HG03565 (cell line): ENCODE measurements around the gene RHBDD3.

Source experiments
- ATAC-seq: cut with Tn5 transposase; IDR thresholded peaks from one replicate; pipeline ENCODE4 v1.9.1; 2021; ENCODE audit warnings: mild to moderate bottlenecking, moderate library complexity; ENCODE audit not compliant: unreplicated experiment

The RHBDD3 gene

DNA sequence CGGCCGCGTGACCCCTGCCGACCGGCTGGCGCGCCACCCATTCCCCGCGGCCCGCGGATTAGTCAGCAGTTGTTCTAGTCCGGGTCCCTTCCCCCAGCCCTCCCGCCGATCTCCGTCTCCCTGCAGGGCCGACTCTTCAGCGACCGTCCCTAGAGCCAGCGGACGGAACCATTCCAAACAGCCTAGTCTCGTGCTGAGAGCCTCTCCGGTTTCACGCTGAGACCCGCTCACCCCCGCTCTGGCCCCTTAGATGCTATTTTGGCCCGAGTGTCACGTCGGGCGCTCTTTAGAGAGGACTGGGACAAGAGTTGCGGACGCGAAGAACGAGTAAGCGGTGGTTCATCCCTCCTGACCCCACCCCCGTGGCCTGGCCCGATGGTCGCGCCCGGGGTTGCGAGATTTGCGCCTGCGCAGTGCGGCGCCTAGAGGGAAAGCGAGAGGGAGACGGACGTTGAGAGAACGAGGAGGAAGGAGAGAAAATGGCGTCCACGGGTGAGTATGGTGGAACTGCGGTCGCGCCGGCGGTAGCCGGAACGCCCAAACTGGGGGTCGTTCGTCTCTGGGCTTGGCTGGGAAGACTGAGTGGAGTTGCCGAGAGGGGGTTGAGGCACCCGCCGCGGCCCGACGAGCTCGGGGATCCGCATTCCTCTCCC is at the start of gene RHBDD3, which contains the start of gene EWSR1:
TSS of gene RHBDD3 (minus strand) at position 124 of the 653 bp plus-strand sequence. CDS start 2,355 bp downstream, outside the sequence.
TSS of gene EWSR1 (plus strand) at position 411 of the 653 bp plus-strand sequence. CDS start at position 480, 69 bp downstream.
- peak; percentile 63 for ATAC-seq

DNA sequence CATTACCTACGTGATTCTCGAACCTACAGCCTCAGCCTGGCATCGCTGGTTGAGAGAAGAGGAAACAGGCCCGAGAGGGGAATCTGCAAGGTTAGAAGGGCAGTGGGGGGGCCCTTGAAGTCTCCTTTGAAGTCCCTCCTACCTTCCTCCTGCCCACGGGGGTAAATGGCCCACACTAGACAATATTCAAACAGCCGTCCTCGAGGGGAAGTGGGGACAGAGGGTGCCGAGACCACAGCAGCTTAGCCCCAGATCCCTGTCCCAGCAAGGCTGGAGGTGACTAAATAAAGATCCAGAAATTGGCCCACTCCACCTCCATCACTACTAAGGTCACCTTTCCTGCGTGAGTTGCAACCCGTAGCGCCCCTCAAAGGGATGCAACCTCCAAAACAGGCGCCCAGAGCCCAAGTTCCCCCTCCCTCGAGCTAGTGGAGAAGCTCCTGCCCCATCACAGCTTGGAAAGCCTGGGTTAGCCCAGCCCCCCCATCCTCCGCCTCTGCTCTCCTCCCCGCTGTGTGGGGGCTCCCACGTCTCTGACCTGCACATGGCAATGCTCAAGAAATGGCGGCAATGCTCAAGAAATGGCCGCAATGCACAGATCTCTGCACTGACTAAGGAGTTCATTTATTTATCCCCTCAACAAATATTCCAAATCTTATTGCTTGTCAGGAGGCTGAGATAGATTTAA is 48.5 kb upstream of the RHBDD3 start:
- no peak for ATAC-seq

DNA sequence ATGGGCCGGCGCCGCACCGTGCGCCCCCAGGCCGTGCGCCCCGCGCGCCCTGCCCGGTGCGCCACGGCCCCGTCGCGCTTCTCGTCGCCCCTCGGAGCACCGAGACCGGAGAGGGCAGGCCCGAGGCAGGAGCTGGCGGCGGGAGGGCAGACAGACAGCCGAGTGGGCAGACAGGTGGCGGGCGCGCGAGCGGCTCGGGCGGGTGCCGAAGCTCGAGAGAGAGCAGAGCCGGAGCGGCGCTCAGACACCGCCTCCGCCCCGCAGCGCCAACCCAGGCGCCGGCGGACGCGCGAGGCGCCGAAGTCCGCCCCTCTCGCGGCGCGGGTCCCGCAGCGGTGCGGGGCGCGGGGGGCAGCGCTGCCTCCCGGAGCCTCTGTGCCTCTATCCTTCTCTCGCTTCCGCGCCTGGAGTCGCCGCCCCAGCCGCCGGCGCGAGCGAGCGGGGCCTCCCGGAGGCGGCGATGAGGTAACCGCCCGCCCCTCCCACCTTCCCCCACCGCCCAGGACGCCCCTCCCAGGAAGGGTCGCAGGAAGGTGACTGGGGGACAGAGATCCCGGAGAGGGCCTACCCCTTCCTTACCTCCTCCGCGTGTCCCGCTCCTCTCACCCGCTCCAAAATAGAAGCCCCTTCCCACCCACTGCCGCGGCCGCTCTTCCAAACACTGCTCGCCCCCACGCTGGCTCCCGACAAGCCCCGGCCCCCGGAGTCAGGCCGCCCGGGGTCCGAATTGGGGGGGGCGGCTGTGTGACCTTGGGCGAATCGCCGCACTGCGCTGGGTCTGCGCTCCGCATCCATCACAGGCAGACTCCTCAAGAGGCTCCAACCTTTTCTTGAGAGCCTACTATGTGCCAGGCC is 47.7 kb upstream of the RHBDD3 start, which contains the start of gene RASL10A:
TSS of gene RASL10A (minus strand) at position 412 of the 855 bp plus-strand sequence. CDS start 451 bp downstream, outside the sequence.
- no peak for ATAC-seq

DNA sequence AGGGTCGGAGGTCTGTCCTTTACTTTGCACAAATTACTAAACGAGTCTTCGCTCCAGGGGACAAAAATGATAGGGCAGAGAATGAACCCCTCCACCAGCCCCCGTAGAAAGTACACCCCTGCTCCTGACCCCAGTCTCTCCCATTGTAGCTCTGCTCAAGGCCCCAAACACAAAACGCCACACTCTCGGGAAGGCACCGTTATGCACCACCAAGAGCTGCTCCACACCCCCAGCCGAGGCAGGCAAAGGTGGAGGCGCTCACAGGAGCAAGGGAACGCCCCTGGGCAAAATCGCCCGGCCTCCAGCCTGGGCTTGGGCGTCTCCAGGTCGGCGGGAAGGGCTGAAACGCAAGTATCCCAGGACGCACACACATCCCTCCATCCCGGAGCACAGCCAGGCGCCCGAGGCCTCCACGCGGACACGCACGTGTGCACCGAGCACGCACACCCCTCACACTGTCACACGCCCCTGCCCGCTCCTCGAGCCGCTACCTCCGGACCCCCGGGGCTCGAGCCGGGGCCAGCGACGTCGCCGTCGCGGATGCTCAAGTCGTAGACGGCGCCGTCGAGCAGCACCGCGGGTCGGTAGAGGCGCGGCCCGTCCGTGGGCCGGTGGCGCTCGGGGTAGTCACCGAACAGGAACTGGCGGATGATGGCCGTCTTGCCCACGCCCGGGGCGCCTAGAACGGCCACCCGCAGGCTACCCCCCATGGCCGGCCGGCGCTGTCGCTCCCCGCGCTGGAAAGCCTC is 46.9 kb upstream of the RHBDD3 start:
- ATAC-seq, result no peak

DNA sequence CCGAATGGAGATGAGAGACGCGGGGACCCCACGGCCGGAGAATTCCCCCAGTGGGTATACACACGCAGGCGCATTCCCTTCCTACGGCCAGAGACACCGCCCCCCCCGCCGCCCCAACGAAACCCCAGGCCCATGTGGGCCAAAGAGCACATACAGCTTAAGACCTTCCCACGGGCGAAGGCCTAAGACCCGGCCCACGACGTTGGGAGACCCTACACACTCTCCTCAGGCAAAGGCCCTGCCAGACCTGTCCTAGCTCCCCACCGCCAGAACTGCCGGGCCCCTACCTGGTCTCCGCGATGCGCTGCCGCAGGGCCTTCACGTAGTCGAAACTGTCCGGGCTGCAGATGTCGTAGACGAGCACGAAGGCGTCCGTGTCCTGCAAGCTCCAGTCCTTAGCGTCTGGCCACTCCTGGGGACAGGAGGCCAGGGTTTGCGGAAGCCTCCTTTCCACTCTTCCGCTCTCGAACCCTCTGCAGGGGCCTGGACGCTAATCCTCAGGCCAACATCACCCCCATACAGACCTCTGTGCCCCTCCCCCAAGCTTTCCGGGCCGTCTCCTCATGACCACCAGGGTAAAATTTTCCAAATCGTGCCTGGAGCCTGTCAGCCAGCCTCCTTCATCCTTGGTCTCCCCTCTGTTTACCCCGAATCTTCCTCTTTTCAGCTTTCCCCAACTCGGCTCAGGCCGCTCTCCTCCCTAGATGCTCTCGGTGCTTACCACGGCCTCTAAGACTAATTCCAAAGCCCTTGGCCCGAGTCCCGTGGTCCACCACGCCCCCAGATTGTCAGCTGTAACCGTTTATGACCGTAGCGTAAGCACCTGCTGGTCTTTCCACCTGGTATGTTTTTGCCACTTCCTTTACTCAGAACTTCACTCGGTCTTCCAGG is 46.0 kb upstream of the RHBDD3 start:
- ATAC-seq, result no peak

DNA sequence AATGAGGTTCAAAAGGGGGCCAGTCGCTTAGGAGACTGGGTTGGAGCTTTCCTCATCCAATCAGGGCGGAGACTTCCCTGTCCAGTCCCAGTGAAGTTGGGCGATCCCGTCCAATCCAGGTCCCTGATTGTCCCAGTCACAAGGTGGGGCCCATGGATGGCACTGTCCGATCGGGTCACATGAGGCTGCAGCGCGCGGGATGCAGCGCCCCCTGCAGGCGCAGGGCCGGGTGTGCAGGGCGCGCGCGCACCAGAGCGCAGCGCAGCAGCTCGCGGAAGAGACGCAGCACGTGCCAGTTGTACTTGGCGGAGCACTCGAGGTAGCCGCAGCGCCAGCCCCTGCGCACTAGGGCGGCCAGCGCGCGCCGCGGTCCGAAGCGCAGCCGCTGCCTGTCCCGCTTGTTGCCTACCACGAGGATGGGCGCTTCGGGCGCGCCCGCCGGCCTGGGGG is 45.4 kb upstream of the RHBDD3 start:
- ATAC-seq, result no peak

DNA sequence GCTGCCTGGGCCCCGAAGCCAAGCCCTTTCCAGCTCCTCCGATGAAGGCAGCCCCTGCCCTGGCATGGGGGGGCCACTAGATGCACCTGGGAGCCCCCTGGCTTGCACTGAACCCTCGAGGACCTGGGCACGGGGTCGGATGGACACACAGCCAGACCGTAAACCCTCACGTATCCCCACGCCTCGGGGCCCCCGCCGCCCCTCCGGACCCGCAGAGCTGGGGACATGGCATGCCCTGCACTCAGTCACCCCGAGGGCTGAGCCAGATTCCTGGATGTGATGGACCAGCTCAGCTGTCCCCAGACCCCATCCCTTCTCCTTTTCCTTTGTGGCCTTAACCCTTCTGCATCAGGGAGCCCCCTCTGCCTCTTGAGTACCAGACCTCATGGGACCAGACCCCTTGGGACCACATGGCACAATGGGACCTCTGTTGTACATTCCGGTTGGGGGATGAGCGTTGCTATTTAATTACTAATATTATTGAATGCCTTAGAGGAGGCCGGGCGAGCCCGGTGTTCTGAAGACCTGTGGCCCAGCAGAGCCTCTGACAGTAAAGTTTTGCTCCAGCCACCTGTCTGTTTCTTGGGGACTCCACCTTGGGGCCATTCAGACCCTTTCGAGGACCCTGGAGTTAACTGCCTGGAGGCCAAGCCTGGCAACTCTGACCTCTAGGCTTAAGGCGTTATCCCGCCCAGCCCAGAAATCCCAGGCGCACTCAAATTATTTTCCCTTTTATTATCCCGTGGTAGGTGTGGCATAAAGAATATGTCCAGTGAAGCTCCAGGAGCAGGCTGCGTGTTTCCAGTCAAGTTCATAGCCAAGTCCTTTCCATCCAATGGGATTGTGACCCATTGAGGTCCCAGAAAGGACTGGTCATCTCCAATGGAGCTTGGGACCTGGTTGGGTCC is 44.7 kb upstream of the RHBDD3 start:
- no peak for ATAC-seq

DNA sequence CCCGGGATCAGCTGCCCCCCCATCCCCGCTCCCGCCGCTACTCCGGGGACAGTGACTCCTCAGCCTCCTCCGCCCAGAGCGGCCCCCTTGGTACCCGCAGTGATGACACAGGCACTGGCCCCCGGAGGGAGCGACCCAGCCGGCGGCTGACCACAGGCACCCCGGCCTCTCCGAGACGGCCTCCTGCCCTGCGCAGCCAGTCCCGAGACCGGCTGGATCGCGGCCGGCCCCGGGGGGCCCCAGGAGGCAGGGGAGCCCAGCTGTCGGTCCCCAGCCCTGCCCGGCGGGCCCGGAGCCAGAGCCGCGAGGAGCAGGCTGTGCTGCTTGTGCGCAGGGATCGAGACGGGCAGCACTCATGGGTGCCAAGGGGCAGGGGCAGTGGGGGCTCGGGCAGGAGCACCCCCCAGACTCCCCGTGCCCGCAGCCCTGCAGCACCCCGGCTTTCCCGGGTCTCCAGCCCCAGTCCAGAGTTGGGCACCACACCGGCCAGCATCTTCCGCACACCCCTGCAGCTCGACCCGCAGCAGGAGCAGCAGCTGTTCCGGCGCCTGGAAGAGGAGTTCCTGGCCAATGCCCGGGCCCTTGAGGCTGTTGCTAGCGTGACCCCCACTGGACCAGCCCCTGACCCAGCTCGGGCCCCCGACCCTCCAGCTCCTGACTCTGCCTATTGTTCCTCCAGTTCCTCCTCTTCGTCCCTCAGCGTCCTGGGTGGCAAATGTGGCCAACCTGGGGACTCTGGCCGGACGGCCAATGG is 43.9 kb upstream of the RHBDD3 start:
- no peak for ATAC-seq

DNA sequence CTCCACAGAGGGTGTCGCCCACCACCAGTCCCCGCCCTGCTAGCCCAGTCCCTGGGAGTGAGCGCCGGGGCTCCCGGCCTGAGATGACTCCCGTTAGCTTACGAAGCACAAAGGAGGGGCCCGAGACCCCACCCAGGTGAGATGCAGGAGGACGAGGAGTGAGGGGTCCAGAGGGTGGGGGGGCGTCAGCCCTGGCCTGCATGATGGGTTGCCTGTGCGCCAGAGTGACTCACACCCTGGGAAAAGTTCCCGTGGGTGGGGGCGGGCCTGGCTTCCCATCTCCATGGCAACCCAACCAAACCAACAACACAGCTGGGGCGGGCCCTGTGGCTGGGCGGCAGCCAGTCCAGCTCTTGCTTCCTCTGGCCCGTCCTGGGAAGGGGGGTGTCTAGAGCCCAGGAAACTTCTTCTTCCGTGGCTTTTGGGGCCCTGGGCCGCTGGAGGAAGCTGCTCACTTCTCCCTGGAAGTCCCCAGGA is 43.1 kb upstream of the RHBDD3 start:
- ATAC-seq, result no peak

DNA sequence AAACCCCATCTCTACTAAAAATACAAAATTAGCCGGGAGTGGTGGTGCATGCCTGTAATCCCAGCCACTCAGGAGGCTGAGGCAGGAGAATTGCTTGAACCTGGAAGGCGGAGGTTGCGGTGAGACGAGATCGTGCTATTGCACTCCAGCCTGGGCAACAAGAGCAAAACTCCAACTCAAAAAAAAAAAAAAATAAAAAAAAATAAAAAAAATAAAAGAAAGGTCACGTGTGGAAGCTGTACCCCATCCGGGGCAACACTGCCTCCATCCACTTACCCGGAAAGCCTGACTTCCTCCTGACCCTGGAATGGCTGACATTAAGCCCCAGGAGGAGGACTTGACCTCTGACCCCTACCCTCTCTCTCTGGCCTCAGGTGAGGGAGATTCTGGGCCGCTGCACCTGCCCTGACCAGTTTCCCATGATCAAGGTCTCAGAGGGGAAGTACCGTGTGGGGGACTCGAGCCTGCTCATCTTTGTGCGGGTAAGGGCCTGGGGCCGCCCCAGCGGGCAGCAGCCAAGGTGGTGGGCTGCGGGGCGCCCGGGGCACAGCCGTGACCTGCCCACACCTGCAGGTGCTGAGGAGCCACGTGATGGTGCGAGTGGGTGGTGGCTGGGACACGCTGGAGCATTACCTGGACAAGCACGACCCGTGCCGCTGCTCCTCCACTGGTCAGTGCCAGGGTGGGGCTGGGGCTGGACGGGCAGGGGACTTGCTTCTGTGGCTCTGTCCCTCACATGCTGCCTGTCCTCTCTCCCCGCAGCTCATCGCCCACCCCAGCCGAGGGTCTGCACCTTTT is 42.5 kb upstream of the RHBDD3 start:
- ATAC-seq, result no peak

DNA sequence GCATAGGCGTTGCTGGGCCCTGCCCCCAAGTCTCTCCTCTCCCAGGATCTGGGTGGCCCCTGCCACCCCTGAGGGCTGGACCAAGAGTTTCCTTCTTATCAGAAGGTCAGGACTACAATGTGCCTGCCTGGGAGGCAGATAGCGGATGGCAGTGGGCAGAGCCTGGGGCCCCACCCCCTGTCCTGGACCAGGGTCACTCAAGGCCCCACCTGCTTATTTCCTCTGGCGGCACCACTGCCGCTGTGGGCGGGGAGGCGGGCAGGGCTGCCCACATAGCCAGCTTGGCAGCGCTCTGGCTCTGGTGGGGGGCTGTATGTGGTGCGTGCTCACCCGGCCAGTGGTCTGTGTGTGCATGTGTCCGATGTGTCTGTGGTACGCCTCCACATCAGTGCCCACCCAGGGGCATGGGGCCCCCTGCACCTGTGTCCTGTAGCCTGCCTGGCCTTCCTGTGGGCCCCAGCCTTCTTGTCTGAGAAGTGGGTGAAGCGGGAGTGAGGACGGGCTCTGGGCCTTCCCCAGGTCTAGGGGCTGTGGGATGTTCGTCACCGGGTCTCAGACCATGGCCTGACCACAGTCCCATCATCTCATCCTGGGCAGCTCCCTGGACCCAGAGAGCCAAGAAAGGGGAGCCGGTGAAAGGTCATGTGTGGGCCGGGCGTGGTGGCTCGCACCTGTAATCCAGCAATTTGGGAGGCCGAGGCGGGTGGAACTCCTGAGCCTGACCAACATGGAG is 41.7 kb upstream of the RHBDD3 start:
- no peak for ATAC-seq

DNA sequence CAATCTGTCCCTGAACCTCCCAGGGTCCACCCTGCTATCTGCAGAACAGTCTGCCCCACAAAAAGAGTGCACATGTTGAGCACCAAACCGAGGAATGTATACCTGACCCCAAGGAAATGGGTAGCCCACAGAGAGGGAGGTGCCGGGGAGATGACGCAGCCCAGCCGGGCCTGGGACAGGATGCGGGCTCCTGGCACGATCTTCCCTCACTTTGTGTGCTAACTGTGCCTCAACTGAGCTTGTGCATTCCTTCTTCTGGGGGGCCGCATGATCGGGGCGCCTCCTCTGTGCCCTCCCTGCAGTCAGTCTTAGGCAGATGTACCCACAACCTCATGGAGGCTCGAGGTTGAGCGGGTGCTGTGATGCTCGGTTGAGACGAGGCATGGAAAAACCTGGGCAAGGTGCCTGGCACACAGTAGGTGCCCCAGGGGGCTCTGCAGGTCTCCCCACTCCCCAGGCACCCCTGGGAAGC is 41.0 kb upstream of the RHBDD3 start:
- no peak for ATAC-seq

DNA sequence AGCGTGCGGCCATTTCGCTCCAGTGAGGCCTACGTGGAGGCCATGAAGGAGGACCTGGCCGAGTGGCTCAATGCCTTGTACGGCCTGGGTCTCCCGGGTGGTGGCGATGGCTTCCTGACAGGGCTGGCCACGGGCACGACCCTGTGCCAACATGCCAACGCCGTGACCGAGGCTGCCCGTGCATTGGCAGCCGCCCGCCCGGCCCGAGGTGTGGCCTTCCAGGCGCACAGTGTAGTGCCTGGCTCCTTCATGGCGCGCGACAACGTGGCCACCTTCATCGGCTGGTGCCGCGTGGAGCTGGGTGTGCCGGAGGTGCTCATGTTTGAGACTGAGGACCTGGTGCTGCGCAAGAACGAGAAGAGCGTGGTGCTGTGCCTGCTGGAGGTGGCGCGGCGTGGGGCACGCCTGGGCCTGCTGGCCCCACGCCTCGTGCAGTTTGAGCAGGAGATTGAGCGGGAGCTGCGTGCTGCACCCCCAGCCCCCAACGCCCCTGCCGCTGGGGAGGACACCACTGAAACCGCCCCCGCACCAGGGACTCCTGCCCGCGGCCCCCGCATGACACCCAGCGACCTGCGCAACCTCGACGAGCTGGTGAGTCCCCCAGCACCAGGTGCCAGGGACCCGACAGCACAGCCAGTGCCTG is 40.5 kb upstream of the RHBDD3 start:
- ATAC-seq, result no peak

DNA sequence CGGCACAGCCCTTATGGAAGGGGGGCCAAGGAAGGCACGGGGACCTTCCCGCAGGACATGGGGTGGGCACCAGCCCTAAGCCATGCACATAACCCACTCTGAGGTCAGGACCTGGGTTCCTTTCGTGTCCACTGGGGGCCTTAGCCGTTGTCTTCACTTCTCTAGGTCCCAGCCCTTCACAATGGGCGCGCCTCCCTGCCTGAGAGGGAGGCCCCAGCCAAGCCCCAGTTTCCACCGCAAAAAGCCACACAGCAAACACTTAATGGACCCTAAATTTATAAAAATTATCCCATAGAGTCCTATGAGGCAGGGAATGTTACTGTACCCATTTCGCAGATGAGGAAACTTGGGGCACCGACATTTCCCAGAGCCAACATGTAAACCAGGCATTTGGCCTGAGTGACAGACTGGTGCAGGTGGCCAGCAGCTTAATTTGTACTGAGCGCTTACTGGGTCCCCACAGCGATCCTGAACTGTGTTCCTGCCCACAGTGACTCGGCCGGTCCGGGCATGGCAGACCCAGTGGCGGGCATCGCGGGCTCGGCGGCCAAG is 39.9 kb upstream of the RHBDD3 start:
- ATAC-seq, result no peak

DNA sequence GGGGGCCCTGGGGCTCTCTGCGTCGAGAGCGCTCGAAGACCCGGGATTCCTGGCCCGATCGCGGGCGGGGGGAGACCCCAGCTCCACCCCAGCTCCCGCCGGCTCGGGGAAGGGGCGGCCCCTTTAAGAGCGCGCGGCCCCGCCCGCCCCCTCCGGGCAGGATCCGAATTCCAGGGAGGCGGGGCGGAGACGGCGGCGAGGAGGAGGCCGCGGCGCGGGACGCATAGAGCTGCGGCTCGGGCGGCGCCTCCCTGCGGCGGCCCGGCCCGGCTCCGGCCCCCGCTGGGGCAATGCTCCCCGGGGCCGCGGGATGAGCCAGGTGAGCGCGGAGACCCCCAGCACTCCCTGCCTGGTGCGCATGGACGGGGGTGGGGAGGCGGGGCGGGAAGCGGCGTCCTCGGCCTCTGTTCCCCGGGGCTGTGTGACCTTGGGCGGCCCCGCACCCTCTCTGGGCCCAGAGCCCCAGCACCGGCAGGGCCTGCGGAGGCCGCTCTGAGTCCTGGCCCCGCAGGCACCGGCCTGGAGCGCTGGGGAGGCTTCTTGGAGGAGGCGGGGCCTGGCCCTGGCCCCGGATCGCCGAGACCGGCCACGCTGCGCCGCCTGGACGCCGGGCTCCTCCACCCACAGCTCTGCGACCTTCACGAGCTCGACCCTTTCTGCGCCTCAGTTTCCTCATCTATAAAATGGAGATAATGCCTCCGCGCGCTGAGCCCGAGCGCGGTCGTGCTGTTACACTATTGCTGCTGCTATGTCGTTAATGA is 39.2 kb upstream of the RHBDD3 start:
- ATAC-seq, result no peak
